Stimulated activated CD4-positive, alpha-beta T cell treated with anti-CD3 and anti-CD28 coated beads, Interleukin-12 subunit alpha, Interleukin-12 subunit beta, amount 100 ng/mL, for 24 hours (primary cell): ENCODE data around the gene NANOG.
"Not testable (repeated sequence)": the region's sequence is repeated elsewhere in the genome, so short reads cannot be mapped to it uniquely, and the experiment has no call there.

ENCODE experiments used
- DNase-seq, 2 experiments: peaks; one replicate each; pipeline ENCODE4 v3.0.0-alpha.2; 2020; ENCODE audit warnings: low read depth in 2 of 2

NANOG gene

DNA sequence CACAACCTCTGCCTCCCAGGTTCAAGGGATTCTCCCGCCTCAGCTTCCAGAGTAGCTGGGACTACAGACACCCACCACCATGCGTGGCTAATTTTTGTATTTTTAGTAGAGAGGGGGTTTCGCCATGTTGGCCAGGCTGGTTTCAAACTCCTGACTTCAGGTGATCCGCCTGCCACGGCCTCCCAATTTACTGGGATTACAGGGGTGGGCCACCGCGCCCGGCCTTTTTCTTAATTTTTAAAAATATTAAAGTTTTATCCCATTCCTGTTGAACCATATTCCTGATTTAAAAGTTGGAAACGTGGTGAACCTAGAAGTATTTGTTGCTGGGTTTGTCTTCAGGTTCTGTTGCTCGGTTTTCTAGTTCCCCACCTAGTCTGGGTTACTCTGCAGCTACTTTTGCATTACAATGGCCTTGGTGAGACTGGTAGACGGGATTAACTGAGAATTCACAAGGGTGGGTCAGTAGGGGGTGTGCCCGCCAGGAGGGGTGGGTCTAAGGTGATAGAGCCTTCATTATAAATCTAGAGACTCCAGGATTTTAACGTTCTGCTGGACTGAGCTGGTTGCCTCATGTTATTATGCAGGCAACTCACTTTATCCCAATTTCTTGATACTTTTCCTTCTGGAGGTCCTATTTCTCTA lies at the start of gene NANOG:
NANOG (plus strand) TSS at position 519 of the 645 bp plus-strand sequence. CDS start 213 bp downstream, outside the sequence.
- not testable (repeated sequence) for DNase-seq

DNA sequence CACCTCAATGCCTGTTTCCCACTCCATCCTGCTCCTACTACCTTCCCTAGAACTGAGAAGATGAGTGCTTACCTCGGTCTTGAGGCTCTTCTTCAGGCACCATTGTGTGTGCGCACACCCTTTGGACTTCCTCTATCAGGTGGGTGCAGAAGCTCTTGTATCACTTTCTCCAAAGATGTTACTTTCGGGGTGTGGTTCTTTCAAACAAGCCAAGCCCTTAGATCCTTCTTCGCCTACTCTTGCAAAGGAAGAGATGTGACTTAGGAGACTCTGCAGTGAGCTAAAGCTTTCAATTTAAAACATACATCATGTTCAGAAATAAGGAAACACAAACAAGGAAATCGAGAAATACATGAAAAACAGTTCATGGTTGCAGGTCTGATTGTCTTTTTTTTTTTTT lies 42.0 kb upstream of the NANOG start, which contains the start of gene CLEC4C:
CLEC4C (minus strand) TSS at position 130 of the 400 bp plus-strand sequence; CDS start at position 103, 27 bp downstream.
- no peak for DNase-seq

DNA sequence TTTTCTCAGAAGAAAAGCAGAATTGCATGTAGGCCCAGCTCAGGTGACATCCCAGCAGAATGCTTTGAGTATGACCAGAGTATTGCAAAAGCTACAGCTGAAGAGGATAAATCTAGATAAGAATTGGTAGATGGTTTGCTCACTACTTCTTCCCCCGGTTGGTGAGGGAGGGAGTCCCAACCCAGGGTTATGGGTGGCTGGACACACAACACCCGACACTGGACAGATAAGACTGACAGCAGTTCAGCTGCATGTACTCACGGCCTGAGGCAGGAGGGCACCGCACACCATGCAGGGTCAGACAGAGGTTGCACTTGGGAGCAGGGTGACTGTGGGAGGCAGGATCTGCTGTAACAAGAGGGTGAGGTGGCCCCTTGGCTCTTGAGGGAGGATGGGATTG lies 40.4 kb upstream of the NANOG start:
- DNase-seq = no peak

DNA sequence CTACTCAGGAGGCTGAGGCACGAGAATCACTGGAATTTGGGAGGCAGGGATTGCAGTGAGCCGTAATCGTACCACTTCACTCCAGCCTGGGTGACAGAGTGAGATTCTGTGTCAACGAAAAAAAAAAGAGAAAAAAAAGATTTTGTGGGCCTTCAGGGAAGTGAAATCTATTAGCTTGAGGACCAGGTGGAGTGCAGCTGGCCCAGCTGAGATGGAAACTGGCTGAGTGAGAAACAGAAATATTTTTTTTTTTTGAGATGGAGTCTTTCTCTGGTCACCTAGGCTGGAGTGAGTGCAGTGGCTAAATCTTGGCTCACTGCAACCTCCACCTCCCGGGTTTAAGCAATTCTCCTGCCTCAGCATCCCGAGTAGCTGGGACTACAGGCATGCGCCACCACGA lies 39.8 kb upstream of the NANOG start:
- no peak for DNase-seq

DNA sequence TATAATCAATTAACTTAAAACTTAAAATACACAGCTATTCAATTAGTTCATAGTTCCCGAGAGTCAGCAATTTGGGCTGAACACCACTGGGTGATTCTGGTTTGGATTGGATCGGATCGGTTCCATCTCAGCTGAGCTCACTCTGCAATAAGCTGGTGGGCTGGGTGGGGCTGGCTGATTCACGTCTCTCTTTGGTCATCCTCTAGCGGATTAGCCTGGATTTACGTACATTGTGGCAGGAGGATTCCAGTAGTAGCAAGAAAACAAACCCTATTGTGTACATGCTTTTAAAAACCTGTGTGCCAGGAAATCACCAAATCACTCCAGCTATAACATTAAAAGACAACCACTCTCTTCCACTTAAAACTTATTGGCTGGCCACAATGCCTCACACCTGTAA lies 38.9 kb upstream of the NANOG start:
- no peak for DNase-seq

DNA sequence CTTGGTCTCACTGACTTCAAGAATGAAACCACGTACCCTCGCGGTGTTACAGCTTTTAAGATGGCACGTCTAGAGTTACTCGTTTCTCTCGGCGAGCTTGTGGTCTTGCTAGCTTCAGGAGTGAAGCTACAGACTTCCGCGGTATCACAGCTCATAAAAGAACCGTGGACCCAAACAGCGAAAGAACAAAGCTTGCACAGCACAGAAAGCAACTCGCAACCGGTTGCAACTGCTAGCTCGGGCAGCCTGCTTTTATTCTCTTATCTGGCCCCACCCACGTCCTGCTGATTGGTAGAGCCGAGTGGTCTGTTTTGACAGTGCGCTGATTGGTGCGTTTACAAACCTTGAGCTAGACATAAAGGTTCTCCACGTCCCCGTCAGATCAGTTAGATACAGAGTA lies 37.8 kb upstream of the NANOG start:
- DNase-seq = no peak

DNA sequence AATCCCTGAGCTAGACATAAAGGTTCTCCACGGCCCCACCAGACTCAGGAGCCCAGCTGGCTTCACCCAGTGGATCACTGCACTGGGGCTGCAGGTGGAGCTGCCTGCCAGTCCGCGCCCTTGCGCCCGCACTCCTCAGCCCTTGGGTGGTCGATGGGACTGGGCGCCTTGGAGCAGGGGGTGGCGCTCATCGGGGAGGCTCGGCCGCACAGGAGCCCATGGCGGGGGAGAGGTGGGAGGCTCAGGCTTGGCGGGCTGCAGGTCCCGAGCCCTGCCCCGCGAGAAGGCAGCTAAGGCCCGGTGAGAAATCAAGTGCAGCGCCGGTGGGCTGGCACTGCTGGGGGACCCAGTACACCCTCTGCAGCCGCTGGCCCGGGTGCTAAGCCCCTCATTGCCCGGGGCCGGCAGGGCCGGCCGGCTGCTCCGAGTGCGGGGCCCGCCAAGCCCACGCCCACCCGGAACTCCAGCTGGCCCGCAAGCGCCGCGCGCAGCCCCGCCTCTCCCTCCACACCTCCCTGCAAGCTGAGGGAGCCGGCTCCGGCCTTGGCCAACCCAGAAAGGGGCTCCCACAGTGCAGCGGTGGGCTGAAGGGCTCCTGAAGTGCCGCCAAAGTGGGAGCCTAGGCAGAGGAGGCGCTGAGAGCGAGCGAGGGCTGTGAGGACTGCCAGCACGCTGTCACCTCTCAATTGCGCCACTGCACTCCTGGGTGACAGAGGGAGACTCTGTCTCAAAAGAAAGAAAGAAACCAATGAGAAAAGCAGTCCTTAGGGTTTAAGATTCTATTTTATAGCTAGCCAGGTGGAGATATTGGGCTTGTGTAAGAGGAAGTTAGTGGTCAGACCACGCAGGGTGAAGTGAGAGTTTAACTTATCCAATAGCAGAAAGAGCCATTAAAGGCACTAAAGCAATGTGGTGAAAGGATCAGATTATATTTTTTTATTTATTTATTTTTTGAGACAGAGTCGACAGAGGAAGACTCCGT lies 37.0 kb upstream of the NANOG start:
- DNase-seq = not testable (repeated sequence)

DNA sequence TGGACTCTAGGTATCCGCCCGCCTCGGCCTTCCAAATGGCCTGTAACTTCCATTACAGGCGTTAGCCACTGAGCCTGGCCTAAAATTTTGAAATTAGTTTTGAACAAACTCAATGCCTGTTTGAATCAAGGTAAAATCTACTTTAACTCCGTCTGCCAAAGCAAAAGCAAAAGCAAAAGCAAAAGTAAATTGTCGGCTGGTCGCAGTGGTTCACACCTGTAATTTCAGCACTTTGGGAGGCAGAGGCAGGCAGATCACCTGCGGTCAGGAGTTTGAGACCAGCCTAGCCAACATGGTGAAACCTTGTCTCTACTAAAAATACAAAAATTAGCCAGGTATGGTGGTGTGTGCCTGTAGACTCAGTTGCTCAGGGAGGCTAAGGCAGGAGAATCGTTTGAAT lies 33.5 kb upstream of the NANOG start:
- not testable (repeated sequence) for DNase-seq

DNA sequence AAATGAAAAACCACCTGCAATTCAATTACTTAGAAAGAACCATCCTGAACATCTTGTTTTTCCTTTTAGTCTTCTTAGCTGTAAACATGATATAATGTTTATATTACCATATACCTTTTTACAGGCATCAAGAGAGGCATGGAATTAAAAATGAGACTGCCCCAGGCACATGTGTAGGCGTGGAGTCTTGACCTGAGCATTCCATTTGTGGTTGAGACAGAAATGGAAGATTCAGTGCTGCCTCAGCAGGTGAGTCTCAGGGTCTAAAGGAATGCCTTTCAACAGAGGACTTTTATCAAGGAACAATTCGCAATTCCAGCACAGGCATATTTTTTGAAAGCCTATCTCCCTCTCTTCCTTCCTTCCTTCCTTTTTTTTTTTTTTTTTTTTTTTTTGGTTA lies 32.2 kb upstream of the NANOG start:
- no peak for DNase-seq

DNA sequence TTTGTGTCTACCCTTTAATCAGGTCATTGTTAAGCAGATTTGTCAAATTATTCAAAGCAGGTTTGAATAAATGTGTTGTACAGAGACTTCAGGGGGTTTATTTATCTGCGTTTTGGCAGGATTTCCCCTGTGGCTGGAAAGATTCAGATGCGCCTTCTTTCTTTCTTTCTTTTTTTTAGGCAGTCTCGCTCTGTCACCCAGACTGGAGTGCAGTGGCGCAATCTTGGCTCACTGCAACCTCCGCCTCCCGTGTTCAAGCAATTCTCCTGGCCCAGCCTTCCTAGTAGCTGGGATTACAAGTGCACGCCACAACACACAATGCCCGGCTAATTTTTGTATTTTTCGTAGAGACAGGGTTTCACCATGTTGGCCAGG lies 30.4 kb upstream of the NANOG start:
- DNase-seq = no peak

DNA sequence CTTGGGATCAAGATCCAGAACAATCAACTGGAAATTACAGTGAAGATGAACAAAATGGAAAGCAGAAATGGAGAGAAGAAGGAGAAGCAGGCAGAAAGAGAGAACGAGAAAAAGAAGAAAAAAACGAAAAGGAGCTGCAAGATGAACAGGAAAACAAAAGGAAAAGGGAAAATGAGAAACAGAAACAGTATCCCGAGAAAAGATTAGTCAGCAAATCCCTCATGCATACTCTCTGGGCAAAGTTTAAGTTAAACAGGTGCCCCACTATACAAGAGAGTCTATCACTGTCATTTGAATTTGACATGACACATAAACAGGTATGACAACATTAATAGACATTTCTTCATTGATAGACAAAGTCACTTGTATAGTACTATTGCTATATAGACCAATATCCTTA lies 19.2 kb upstream of the NANOG start:
- DNase-seq = no peak

DNA sequence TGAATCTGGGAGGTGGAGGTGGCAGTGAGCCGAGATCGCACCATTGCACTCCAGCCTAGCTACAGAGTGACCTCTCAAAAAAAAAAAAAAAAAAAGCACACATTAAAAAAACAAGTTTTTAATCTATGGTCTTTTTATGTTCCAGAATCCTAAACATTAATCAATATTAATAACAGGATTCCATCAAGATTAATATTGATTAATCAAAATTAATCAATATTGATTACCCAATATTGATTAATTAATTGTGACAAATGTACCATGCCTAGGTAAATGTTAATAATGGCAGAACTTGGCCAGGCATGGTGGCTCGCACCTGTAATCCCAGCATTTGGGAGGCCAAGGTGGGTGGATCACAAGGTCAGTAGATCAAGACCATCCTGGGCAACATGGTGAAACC lies 7.9 kb upstream of the NANOG start:
- DNase-seq = no peak

DNA sequence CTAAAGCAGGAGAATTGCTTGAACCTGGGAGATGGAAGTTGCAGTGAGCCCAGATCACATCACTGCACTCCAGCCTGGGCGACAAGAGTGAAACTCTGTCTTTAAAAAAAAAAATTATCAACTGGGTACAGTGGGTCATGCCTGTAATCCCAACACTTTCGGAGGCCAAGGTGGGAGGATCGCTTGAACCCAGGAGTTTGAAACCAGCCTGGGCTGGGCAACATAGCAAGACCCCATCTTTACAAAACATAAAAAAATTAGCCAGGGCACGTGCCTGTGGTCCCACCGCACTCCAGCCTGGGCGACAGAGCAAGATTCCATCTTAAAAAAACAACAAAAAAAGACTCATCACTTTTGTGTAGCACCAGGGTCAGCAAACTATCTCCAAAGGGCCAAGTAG lies 7.1 kb upstream of the NANOG start:
- DNase-seq = no peak

DNA sequence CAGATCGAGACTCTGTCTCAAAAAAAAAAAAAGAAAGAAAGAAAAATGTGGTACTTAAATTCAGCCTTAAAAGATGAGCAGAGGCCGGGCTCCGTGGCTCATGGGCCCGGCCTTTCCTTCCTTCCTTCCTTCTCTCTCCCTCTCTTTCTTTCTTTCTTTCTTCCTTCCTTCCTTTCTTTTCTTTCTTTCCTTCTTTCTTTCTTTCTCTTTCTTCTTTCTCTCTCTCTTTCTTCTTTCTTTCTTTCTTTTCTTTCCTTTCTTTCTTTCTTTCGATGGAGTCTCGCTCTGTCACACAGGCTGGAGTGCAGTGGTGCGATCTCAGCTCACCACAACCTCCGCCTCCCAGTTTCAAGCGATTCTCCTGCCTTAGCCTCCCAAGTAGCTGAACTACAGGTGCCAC lies 5.8 kb upstream of the NANOG start:
- DNase-seq = not testable (repeated sequence)

DNA sequence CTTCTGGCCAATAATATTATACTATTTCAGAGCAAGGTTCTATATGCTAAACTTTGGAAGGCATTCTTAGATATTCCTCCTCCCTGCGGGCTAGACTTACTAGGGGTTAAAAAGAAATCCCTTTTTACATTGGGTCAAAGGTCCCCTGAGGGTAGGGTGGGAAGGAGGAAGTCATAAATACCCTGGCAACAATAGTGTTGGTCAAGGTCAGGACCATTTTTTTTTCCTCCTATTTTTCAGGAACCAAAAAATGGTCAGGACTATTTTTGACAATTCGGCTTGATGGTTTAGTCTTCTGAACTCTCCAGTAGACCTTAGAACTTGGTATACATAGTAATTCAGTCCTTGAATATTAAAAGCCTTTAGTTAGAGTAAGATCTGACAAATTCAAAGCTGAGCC lies 4.5 kb upstream of the NANOG start:
- no peak for DNase-seq

DNA sequence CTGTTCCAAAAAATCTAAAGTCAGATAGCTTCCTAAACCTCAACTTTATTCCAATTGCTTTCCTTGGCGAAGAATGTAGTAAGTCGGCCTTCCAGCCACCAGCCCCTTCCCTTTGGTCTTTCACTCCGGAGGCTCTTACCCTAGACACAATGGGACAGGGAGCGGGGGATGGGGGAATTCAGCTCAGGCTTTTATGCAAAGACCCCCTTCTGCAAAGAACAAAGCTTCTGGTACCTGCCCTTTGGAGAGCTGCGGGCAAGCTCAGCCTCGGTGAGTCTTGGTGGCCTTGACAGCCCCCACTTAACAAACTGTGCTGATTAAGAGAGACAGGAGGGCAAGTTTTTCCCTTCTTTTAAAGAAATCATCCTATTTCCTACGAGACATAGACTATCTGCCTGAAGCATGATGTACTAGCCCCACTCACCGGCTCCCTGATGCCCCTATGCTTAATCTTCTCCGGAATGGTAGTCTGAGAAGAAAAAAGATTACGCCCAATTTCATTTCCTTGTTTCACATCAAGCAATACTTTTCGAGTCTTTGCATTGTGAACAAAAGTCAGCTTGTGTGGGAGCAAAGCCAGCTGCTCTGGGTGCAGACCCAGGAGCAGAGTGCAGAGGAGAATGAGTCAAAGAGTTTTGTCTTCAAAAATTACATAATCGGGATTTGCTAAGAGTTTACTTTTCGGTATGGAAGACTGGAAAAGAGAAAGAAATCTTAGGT lies 1.5 kb upstream of the NANOG start:
- DNase-seq = no peak

DNA sequence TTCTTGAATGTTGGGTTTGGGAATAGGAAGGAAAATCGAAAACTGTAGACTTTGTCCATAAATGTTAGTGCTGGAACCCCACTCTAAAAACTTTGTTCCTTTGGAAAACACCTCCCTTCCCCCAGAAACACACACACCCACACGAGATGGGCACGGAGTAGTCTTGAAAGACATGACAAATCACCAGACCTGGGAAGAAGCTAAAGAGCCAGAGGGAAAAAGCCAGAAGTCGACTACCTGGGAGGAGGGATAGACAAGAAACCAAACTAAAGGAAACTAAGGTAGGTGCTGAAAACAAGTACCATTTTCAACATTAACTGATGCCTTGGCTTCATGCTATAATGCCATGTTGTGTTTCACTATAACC lies 925 bp upstream of the NANOG start:
- DNase-seq = no peak

DNA sequence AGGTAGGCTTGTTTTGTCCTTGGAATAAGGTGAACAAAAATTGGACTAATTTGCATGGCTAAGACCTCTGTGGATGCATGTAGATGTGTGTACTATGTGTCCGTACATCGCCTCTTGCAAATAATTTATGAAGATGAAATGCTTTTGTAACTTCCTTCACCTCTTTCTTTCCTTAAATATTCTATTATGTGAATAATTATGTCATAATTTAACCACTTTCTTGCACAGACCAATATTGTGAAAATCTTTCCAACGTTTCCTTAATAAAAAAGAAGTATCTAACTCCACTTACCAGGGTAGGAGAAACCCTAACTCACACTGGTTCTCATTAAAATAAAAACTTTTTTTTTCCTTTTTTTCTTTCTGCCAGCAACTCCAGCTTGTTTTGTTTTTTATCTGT lies 4.0 kb downstream of the NANOG start:
- no peak for DNase-seq

DNA sequence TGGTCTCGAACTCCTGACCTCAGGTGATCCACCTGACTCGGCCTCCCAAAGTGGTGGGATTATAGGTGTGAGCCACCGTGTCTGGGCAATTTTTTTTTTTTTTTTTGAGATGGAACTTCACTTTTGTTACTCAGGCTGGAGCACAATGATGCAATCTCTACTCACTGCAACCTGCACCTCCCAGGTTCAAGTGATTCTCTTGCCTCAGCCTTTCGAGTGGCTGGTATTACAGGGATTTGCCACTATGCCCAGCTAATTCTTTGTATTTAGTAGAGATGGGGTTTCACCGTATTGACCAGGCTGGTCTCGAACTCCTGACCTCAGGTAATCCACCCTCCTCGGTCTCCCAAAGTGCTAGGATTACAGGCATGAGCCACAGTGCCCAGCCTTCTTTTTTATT lies 8.1 kb downstream of the NANOG start:
- not testable (repeated sequence) for DNase-seq

DNA sequence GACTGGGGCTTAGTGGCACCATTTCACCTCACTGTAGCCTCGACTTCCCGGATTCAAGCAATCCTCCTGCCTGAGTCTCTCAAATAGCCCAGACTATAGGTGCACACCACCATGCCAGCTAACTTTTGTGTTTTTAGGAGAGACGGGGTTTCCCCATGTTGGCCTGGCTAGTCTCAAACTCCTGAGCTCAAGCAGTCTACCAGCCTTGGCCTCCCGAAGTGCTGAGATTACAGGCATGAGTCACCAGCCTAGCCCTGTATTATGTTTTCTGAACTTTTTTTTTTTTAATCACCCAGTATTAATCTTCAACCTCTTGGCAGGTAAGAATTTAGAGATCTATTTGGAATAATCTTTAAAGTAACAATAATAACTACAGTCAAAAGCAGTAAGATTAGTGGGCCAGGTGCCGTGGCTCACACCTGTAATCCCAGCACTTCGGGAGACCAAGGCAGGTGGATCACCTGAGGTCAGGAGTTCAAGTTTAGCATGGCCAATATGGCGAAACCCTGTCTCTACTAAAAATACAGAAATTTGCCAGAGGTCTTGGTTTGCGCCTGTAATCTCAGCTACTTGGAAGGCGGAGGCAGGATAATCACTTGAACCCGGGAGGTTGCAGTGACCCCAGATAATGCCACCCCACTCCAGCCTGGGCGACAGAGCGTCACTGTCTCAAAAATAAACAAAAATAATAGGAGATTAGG lies 8.6 kb downstream of the NANOG start:
- DNase-seq = no peak

DNA sequence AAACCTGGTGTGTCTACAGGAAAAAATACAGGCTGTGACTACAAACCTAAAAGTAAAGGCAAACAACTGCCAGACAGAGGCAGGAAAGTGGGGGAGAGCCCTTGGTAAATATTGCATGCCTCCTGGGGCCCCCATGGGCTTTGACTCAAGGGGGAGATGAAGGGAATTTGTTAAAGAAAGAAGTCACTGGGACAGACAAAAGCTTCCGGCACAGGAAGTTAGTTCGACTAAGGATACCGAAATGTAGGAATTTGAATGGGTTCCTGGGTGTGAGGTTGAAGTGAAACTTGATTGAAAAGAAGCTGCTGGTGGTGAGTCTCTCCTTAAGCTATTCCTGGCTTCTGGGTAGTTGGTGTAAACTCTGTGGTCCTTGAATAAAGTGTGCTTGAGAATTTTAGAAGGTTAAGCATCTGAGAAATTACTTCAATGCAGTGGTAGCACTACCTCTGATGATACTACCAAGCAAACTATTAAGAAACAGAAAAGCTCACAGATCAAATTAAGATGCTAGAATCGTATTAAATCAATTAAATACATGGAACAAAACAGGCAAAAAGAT lies 9.6 kb downstream of the NANOG start:
- not testable (repeated sequence) for DNase-seq
